HG03108 (cell line): ENCODE data around the gene CLDN14.
"Not testable (repeated sequence)": the region's sequence is repeated elsewhere in the genome, so short reads cannot be mapped to it uniquely, and the experiment has no call there.

Experiments
- ATAC-seq: cut with Tn5 transposase; IDR thresholded peaks from one replicate; pipeline ENCODE4 v1.9.1; 2021; ENCODE audit warnings: moderate library complexity; ENCODE audit not compliant: unreplicated experiment

CLDN14 gene

GRCh38 chr21:36502365-36502764, 22.4 kb upstream of the CLDN14 start:
- ATAC-seq: no peak

DNA sequence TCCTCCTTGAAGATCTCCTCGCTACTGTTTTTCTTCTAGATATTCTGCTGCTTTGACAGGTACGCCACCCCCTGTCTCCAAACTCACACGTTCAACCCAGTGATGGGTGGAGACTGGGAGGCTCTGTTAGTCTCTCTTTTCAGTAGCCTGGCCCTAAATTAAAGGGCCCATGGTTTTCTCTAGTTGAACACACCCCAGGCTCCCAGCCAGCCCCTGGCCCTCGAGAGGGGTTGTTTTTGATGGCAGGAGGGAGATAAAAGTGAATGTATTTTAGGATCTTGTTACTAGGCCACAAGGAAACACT, 21.6 kb upstream of the CLDN14 start:
- no peak for ATAC-seq

DNA sequence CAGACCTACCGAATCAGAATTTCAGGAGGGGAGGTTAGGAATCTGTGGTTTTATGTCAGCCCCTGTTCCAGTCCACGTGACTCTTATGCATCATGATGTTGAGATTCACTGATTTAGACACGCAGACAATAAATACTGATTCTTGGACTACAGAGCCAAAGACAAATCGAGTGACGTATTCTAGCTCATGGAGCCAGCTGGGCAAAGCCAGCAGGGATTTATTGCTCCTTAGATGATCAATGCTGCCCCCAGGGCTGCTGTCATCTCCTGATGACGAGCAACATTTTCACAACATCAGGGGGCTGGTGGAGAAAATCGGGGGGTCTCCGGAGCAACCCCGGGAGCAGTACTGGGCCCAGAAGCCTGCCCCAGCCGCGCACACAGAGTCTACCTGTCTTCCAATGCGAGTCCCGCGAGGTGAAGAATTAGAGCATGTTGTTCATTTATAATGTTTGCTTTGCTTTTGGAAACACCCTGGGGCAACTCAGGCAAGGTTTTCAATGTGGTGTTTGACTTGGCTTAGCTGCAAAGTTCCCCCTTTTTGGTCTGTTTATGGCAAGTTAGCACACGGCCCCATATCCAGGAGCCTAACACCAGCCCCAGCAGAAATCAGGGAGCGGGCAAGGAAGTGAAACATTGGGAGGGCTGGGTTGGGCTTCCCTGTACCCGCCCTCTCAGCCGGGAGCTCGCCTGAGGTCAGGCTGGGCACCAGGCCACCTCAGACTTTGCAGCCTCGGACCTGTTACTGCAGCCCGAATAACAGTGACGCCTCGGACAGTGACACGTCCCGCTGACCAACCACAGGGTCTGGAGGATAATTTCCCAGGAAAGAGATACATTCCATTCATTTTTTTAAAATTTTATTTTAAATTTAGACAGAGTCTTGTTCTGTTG, 19.9 kb upstream of the CLDN14 start:
- ATAC-seq: no peak

- no peak for ATAC-seq
Observed at GRCh38 chr21:36494557-36494956, 14.6 kb upstream of the CLDN14 start.

GRCh38 chr21:36491209-36491910, 11.4 kb upstream of the CLDN14 start:
- no peak for ATAC-seq

GRCh38 chr21:36489776-36490165, 9.8 kb upstream of the CLDN14 start:
- ATAC-seq: no peak

GRCh38 chr21:36489103-36489775, 9.3 kb upstream of the CLDN14 start:
- ATAC-seq: no peak

DNA sequence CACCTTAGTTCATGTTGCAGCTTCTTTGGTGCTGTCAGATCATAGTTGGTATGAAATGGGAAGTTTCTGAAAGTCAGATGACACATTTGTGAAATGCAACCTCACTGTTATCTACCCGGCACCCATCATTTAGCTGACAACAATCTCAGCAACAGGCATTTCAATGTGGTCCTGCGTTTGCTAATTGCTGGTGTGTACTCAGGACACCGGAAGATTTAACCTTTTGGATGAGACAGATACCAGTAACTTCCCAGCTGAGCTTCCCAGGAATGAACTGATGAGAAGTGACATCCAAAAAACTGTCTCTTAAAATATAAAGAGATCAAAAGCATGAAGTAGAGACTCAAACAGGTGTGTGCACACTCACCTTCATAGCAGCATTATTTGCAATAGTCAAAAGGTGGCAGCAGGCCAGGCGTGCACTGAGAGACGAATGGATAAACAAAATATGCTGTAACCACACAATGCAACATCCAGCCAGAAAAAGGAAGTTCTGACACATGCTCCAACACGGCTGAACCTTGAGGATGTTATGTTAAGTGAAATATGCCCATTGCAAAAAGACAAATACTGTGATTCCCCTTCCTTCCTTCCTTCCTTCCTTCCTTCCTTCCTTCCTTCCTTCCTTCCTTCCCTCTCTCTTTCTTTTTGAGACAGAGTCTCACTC, 7.9 kb upstream of the CLDN14 start:
- ATAC-seq: no peak

- ATAC-seq: no peak
Observed at GRCh38 chr21:36486246-36486645, 6.3 kb upstream of the CLDN14 start.

DNA sequence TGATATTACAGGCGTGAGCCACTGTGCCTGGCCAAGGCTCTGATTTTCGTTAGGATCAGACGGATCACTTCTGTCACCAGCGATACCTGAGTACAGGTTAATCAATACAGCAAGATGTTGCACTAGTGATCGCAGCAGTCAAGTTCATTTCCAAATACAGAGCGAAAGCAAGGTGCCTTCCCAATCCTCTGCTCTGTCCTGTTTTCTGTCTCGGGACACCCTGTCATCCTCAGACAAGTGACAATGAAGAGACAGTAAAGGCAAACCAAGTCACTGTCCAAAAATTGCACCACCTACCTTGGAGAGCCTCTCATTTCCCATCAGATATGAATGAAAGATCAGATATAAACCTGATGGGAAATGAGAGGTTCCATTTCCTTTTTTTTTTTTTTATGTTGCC, 5.6 kb upstream of the CLDN14 start:
- no peak for ATAC-seq

- no peak for ATAC-seq
Observed at GRCh38 chr21:36483095-36483494, 3.2 kb upstream of the CLDN14 start.

DNA sequence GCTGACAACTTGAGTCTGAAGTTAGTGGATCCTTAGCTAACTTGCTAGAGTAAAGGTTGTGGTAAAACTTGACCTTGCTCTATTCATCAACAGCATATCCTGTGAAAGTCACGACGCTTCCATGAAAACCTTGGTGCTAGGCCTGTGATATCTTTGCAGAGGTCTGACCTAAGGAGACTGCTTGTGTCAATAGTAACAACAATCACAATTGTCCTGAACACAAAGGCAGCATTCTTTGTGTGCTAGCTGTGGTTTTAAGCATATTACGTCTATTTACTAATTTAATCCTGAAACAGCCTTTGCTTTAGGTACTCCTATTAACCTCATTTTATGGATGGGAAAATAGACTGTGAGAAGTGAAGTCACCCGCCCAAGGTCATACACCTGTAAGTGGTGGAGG, 2.8 kb upstream of the CLDN14 start:
- ATAC-seq: no peak

- ATAC-seq: no peak
Observed at GRCh38 chr21:36482181-36482580, 2.3 kb upstream of the CLDN14 start.

DNA sequence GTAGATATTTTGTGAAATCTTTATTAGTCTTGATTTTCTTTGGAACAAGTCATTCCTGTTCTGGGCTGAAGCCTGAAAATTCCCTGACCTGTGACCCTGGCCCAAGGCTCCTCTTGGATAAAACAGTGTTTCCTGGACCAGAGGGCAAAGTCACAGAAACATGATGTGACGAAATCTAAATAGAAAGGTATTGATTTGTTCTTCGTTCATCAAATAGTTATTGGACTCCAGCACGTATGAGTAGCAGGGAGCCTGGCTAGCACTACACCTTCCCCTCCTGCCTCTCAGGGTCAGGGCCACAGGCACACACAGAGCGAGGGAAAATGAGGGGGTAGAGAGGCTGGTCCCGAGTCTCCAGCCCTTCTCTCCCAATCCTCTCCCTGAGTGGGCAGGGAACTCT, 1.7 kb upstream of the CLDN14 start:
- ATAC-seq: no peak

DNA sequence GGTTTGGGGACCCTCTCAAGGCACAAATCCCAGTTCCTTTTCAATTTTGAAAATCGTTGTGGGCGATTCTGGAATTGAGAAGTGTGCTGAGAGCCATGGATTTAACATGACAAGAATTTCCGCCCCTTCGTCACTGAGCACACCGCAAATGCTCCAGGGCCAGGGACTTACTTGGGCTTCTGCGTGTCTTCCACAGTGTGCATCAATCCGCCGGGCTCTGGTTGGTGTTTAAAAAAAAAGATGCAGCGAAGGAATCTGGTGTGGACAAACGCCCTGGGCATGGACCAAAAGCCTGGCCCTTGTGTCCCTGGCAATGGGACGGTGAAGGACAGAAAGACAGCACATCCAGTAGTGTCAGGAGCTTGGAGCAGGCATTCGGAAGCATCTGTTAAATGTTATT, 696 bp upstream of the CLDN14 start:
- no peak for ATAC-seq

GRCh38 chr21:36478941-36479340, 981 bp downstream of the CLDN14 start:
- no peak for ATAC-seq

DNA sequence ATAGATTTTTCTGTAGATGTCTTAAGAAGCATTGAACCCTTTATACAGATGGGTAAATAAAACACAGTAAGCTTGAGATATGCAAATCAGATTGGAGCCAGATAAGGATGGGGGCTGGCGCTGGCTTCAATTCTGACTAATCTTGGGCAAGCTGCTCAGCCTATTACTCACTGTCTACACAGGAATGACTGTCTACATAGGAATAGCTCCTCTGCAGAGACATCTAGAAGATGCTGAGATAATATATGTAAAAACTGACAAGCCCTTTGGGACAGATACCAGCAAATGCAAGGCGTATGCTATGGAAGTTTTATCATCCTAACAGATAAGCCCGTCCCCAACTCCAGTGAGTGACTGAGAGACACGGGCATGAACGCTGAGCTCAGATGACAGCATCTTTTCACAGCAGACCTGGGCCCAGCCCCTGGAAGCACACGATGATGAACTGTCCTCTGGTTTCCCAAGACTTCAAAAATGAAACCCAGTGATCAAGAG, 1.7 kb downstream of the CLDN14 start:
- no peak for ATAC-seq

DNA sequence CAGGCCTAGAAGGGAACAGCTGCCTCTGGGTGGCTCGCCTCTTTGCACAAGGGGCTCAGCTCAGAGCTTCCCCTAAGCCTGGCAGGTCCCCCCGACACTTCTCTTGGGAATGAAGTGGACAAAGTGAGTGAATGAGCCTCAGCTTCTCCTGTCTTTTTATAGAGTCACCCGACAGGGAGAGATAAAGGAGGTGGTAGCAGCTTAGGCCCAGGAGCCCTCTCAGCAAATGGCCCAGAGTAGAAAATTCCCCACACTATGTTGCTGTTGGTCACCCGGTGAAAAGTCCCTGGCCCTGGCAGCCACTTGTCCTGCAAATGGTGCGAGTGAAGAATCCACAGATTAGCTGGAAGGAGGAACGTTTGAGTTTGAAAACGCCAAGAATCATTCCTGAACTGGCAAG, 2.4 kb downstream of the CLDN14 start:
- ATAC-seq: no peak

DNA sequence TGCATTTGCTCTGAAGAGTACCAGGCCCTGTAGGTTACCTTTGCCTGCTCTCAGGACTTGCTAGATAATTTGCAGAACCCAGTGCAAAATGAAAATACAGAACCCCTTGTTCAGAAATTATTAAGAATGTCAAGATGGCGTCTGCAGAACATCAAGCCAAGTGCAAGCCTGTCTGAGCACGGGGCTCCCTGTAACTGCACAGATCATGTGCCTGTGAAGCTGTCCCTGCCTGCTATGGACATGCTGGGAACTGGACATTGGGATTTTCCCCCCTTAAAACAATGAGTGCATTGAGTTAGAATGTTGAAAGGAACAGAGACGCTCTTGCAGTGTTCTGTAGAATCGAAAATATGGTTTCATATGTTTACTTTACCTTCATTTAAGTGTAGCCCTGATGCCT, 2.9 kb downstream of the CLDN14 start:
- ATAC-seq: no peak

- not testable (repeated sequence) for ATAC-seq
Observed at GRCh38 chr21:36476541-36476940, 3.4 kb downstream of the CLDN14 start.

- no peak for ATAC-seq
Observed at GRCh38 chr21:36474591-36474990, 5.3 kb downstream of the CLDN14 start.
